OCI-LY7 (cell line): ENCODE results near the gene HK3. TPM values are rescaled to one million over a fixed set of nuclear protein-coding genes. Genes with fewer than 3 reads are reported as not detected.

Source experiments
- BruUV-seq: library from RNA; stranded (reverse); fragments of 400-500 nt; replicated peaks from 2 replicates; lab custom pipeline; 2021; lab: Mats Ljungman, UMichigan
- CTCF ChIA-PET: fragments of 300-600 bp; sonication (Branson Sonifier 250); formaldehyde crosslinking; loops from one replicate; lab custom pipeline; 2022; ENCODE audit warnings: antibody characterized with exemption; ENCODE audit not compliant: unreplicated experiment; lab: Charles Lee
- POLR2A ChIA-PET: fragments of 300-600 bp; sonication (Branson Sonifier 250); formaldehyde crosslinking; loops from one replicate; lab custom pipeline; 2022; ENCODE audit warnings: antibody characterized with exemption; lab: Charles Lee
- DNase-seq: peaks from one replicate; pipeline ENCODE4 v3.0.0-alpha.2; 2015; ENCODE audit warnings: low spot score
- H2AFZ ChIP-seq: fragments of 200-600 bp; sonication (generic), shearing (Covaris generic); 2 replicates; pipeline ENCODE4 v1.6.1; 2014; ENCODE audit warnings: mild to moderate bottlenecking, antibody characterized with exemption, low read length, moderate library complexity
- H3K27ac ChIP-seq: fragments of 200-600 bp; sonication (generic); 2 replicates; pipeline ENCODE4 v1.5.1; 2014; ENCODE audit warnings: mixed run types, low read depth, mild to moderate bottlenecking, moderate library complexity, low read length, inconsistent platforms; ENCODE audit not compliant: poor library complexity, severe bottlenecking
- H3K36me3 ChIP-seq: fragments of 200-600 bp; sonication (generic); 2 replicates; pipeline ENCODE4 v1.6.1; 2014; ENCODE audit warnings: mild to moderate bottlenecking, antibody characterized with exemption, low read length, moderate library complexity, mixed read lengths; ENCODE audit not compliant: insufficient read depth
- H3K4me1 ChIP-seq: fragments of 200-600 bp; sonication (generic); 2 replicates; pipeline ENCODE4 v1.5.1; 2014; ENCODE audit warnings: mild to moderate bottlenecking, low read length; ENCODE audit not compliant: insufficient read depth, poor library complexity, severe bottlenecking
- H3K4me2 ChIP-seq: fragments of 200-600 bp; sonication (generic); 2 replicates; pipeline ENCODE4 v1.6.1; 2014; ENCODE audit warnings: mild to moderate bottlenecking, low read length
- H3K4me3 ChIP-seq: fragments of 200-600 bp; sonication (generic); 2 replicates; pipeline ENCODE4 v1.5.1; 2014; ENCODE audit warnings: mild to moderate bottlenecking, low read depth, low read length; ENCODE audit not compliant: poor library complexity, severe bottlenecking
- H3K79me2 ChIP-seq: fragments of 200-600 bp; sonication (generic); 2 replicates; pipeline ENCODE4 v1.6.1; 2016; ENCODE audit warnings: low read depth, mild to moderate bottlenecking, low read length, moderate library complexity, mixed read lengths; ENCODE audit not compliant: insufficient read depth
- H3K9me2 ChIP-seq: fragments of 200-600 bp; sonication (generic); 2 replicates; pipeline ENCODE4 v1.6.1; 2016; ENCODE audit warnings: mild to moderate bottlenecking, low read length, mixed read lengths; ENCODE audit not compliant: insufficient read depth
- H3K9me3 ChIP-seq: fragments of 200-600 bp; sonication (generic); 2 replicates; pipeline ENCODE4 v1.6.1; 2014; ENCODE audit warnings: mild to moderate bottlenecking, mixed run types, low read length, mixed read lengths
- H4K20me1 ChIP-seq: fragments of 200-600 bp; sonication (generic); 2 replicates; pipeline ENCODE4 v1.6.1; 2014; ENCODE audit warnings: mild to moderate bottlenecking, antibody characterized with exemption, low read length, moderate library complexity, mixed read lengths; ENCODE audit not compliant: insufficient read depth
- EZH2phosphoT487 ChIP-seq: fragments of 200-600 bp; sonication (generic); IDR thresholded peaks from 2 replicates; pipeline ENCODE4 v1.6.1; 2018; ENCODE audit warnings: low read depth, borderline replicate concordance, mild to moderate bottlenecking, mixed run types, antibody characterized with exemption, low read length, moderate library complexity, mixed read lengths
- intact Hi-C: fragments of 100-400 bp; cut with micrococcal nuclease; formaldehyde crosslinking; loops from one replicate; pipeline ENCODE4 v1.10.0; 2022; ENCODE audit not compliant: unreplicated experiment
- total RNA-seq, 2 experiments: library from RNA; depleted of rRNA in 1 of 2; stranded (reverse); fragments of >200 nt in 1 of 2; shearing (Covaris generic) in 1 of 2; gene quantifications; 2 replicates each; pipeline ENCODE4 v1.2.3, GENCODE V29; 2014 to 2022
- TF ChIP-seq, protein P1 (sequence below): fragments of 200-600 bp; sonication (generic); conservative IDR thresholded peaks from 2 replicates; pipeline ENCODE4 v1.5.1; 2014; ENCODE audit warnings: mild to moderate bottlenecking, antibody characterized with exemption, low read length, moderate library complexity, mixed read lengths

HK3 gene
- total RNA-seq, 2 experiments from 2014 or later = 0.38 TPM; not detected in 1

DNA sequence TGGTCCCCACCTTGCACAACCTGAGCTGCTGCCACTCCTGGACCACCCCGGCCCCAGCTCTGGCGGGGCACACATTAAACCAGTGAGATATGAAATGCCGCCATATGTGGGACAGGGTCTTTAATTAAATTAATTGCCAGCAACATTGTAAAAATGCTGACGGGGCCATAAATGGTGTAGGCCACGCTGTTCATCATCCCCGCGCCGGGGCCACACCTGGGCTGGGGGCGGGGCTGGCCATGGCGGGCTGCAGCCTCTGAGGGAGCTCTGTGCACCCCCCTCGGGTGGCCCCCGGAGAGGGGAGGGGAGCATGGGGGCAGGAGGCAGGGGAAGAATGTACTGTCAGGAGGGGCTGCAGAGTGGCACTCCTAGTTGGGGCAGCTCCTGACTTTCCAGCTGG, 47.8 kb downstream of the HK3 start:
- CTCF ChIA-PET = no interaction called here
- H3K36me3 ChIP-seq = no peaks in the 10 kb centered on the region

DNA sequence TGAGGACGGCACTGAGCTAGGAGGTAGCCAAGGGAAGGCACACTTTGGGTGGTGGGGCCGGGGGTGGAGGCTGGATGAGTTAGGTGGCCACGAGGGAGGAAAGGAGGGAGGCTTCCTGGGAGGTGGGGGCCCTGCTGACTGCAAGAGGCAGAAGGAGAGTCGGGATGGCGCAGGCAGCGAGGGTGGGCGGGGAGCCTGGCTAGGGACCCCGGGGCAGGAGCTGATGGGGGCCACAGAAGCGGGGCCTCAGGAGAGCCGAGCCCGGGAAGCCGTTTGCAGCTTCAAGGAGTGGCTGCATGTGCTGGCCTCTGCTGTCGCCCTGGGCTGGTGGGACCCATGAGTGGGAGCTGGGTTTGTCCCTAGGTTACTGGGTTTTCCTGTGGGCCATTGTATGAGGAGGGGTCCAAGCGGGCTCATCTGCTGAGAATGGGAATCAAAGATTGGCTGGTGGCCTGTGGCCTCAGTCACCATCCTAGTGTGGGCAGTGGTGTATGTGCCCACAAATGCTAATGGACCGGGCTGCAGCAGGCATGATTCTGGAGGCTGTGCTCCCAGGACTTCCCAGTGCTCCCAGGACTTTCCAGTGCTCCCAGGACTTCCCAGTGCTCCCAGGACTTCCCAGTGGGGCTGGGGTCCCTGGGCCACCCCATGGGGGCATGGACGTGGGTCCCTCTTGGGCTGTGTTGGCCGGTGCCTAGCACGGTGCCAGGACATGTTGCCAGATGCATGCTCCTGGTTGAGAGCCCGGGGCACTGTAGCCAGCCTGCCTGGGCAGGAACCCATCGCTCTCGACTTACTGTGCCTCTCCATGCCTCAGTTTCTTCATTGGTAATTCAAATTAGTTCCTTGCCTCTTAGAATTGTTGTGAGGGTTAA, 48.5 kb downstream of the HK3 start:
- ChIA-PET POLR2A (no interaction called here), CTCF (interaction anchor here (0.6 kb wide), 1 partner anchor 454 kb away, joined by 4 read pairs; no protein-coding TSS in a partner anchor)
- Histone ChIP-seq H3K79me2 (no peaks in the 10 kb centered on the region), H2AFZ (no peak overlapping the region), H4K20me1 (no peaks in the 10 kb centered on the region), H3K27ac (no peak overlapping the region), H3K4me3 (no peak overlapping the region), H3K9me3 (no peaks in the 10 kb centered on the region), H3K4me2 (no peak overlapping the region), H3K36me3 (no peaks in the 10 kb centered on the region), H3K4me1 (no peaks in the 10 kb centered on the region), H3K9me2 (no peaks in the 10 kb centered on the region)
- DNase-seq = no peak
- intact Hi-C loops = no loop called here
- TF ChIP-seq, protein P1, sequence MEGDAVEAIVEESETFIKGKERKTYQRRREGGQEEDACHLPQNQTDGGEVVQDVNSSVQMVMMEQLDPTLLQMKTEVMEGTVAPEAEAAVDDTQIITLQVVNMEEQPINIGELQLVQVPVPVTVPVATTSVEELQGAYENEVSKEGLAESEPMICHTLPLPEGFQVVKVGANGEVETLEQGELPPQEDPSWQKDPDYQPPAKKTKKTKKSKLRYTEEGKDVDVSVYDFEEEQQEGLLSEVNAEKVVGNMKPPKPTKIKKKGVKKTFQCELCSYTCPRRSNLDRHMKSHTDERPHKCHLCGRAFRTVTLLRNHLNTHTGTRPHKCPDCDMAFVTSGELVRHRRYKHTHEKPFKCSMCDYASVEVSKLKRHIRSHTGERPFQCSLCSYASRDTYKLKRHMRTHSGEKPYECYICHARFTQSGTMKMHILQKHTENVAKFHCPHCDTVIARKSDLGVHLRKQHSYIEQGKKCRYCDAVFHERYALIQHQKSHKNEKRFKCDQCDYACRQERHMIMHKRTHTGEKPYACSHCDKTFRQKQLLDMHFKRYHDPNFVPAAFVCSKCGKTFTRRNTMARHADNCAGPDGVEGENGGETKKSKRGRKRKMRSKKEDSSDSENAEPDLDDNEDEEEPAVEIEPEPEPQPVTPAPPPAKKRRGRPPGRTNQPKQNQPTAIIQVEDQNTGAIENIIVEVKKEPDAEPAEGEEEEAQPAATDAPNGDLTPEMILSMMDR = no peak
- TF ChIP-seq EZH2phosphoT487 = no peak
- BruUV-seq = no TSS peak

More for the DNA sequence above, 47.8 kb downstream of the HK3 start:
- no peak overlapping the region for H3K27ac ChIP-seq
- no peak overlapping the region for H3K4me2 ChIP-seq
- no peak for DNase-seq
- no peaks in the 10 kb centered on the region for H3K9me2 ChIP-seq
- BruUV-seq = no TSS peak
- POLR2A ChIA-PET = no interaction called here
- H3K79me2 ChIP-seq = no peaks in the 10 kb centered on the region
- TF ChIP-seq EZH2phosphoT487 = no peak
- TF ChIP-seq, protein P1 = no peak
- H4K20me1 ChIP-seq = no peaks in the 10 kb centered on the region
- no peaks in the 10 kb centered on the region for H3K9me3 ChIP-seq
- no peak overlapping the region for H2AFZ ChIP-seq
- no peaks in the 10 kb centered on the region for H3K4me1 ChIP-seq
- intact Hi-C loops = no loop called here
- H3K4me3 ChIP-seq = no peak overlapping the region
